Mesendoderm (in vitro differentiated cells): Measurements from ENCODE around the gene RBM34.
"Not testable (repeated sequence)": the region's sequence is repeated elsewhere in the genome, so short reads cannot be mapped to it uniquely, and the experiment has no call there.

Experiments
- DNase-seq: peaks from one replicate; pipeline ENCODE4 v3.0.0; 2013
- H2AK5ac ChIP-seq: 2 replicates; pipeline ENCODE4 v1.6.1; 2013; ENCODE audit warnings: low read length, inconsistent platforms
- H2BK120ac ChIP-seq: 2 replicates; pipeline ENCODE4 v1.6.1; 2013; ENCODE audit warnings: low read depth, mild to moderate bottlenecking, low read length, moderate library complexity, mixed read lengths
- H2BK15ac ChIP-seq: replicated peaks from 2 replicates; pipeline ENCODE4 v1.6.1; 2013; ENCODE audit warnings: low read depth, mild to moderate bottlenecking, moderate library complexity
- H2BK5ac ChIP-seq: 2 replicates; pipeline ENCODE4 v1.6.1; 2013; ENCODE audit warnings: low read length, inconsistent platforms
- H3K18ac ChIP-seq: 2 replicates; pipeline ENCODE4 v1.6.1; 2013; ENCODE audit warnings: mild to moderate bottlenecking, low read length, mixed read lengths
- H3K23ac ChIP-seq: one replicate; pipeline ENCODE4 v1.6.1; 2013; ENCODE audit warnings: low read length
- H3K27ac ChIP-seq: 2 replicates; pipeline ENCODE4 v1.5.1; 2013; ENCODE audit warnings: low read depth, mild to moderate bottlenecking, inconsistent platforms, low read length, moderate library complexity
- H3K27me3 ChIP-seq: 2 replicates; pipeline ENCODE4 v1.6.1; 2013; ENCODE audit warnings: low read length, control low read depth, mild to moderate bottlenecking, inconsistent platforms; ENCODE audit not compliant: insufficient read depth, poor library complexity
- H3K36me3 ChIP-seq: 2 replicates; pipeline ENCODE4 v1.6.1; 2013; ENCODE audit warnings: low read length, inconsistent platforms; ENCODE audit not compliant: control insufficient read depth, insufficient read depth
- H3K4ac ChIP-seq: one replicate; pipeline ENCODE4 v1.6.1; 2013; ENCODE audit warnings: low read depth, mild to moderate bottlenecking, low read length, moderate library complexity
- H3K4me1 ChIP-seq: 2 replicates; pipeline ENCODE4 v1.6.1; 2013; ENCODE audit warnings: low read depth, low read length, inconsistent platforms; ENCODE audit not compliant: control insufficient read depth
- H3K4me2 ChIP-seq: 2 replicates; pipeline ENCODE4 v1.6.1; 2013; ENCODE audit warnings: low read length
- H3K4me3 ChIP-seq: 2 replicates; pipeline ENCODE4 v1.5.1; 2013; ENCODE audit warnings: mild to moderate bottlenecking, low read length
- H3K56ac ChIP-seq: one replicate; pipeline ENCODE4 v1.6.1; 2013; ENCODE audit warnings: low read length
- H3K79me1 ChIP-seq: 2 replicates; pipeline ENCODE4 v1.6.1; 2013; ENCODE audit warnings: low read length, inconsistent platforms
- H3K79me2 ChIP-seq: 2 replicates; pipeline ENCODE4 v1.6.1; 2013; ENCODE audit warnings: mild to moderate bottlenecking, low read length; ENCODE audit not compliant: control insufficient read depth, insufficient read depth
- H3K9ac ChIP-seq: 2 replicates; pipeline ENCODE4 v1.6.1; 2013; ENCODE audit warnings: low read length, inconsistent platforms
- H4K5ac ChIP-seq: one replicate; pipeline ENCODE4 v1.6.1; 2013; ENCODE audit warnings: low read length
- H4K8ac ChIP-seq: one replicate; pipeline ENCODE4 v1.6.1; 2013; ENCODE audit warnings: low read depth, mild to moderate bottlenecking, control low read depth, low read length, moderate library complexity
- WGBS: extraction: QIAGEN DNeasy Blood & Tissue Kit; methylation state at CpG from one replicate; pipeline ENCODE4 v1.1.7; 2013; ENCODE audit warnings: low lambda C conversion rate, missing lambda C conversion rate; ENCODE audit not compliant: insufficient coverage; ENCODE audit errors: extremely low coverage; 5-methylcytosine and 5-hydroxymethylcytosine counted together

RBM34 gene

GRCh38 chr1:235176486-235176885, 15.4 kb upstream of the RBM34 start:
- no peak overlapping the region for H3K4me2 ChIP-seq
- no peak overlapping the region for H3K4ac ChIP-seq
- no peak overlapping the region for H3K27ac ChIP-seq
- H2BK5ac ChIP-seq, result no peak overlapping the region
- no peak overlapping the region for H3K4me3 ChIP-seq
- H3K9ac ChIP-seq, result no peak overlapping the region
- H3K4me1 ChIP-seq, result no peaks in the 10 kb centered on the region
- no peak overlapping the region for H3K18ac ChIP-seq
- no peak overlapping the region for H3K23ac ChIP-seq
- no peak overlapping the region for H2BK120ac ChIP-seq
- no CpG with 5 or more reads among the region's 7 CpGs for WGBS
- no peak overlapping the region for H2AK5ac ChIP-seq
- H3K36me3 ChIP-seq, result peaks cover 2% of the 10 kb centered on the region
- DNase-seq, result no peak
- H4K5ac ChIP-seq, result no peak overlapping the region
- H3K79me1 ChIP-seq, result no peaks in the 10 kb centered on the region
- H4K8ac ChIP-seq, result no peak overlapping the region
- no peaks in the 10 kb centered on the region for H3K79me2 ChIP-seq
- no peaks in the 10 kb centered on the region for H3K27me3 ChIP-seq
- H2BK15ac ChIP-seq, result no peak overlapping the region
- no peak overlapping the region for H3K56ac ChIP-seq

GRCh38 chr1:235169986-235170385, 8.9 kb upstream of the RBM34 start:
- no peak overlapping the region for H4K8ac ChIP-seq

GRCh38 chr1:235168375-235168774, 7.3 kb upstream of the RBM34 start:
- Histone ChIP-seq H3K36me3 (no peaks in the 10 kb centered on the region), H2BK15ac (no peak overlapping the region), H3K9ac (no peak overlapping the region), H4K8ac (no peak overlapping the region), H3K23ac (no peak overlapping the region), H3K27ac (no peak overlapping the region), H3K27me3 (no peaks in the 10 kb centered on the region), H2BK120ac (no peak overlapping the region), H3K79me2 (no peaks in the 10 kb centered on the region), H3K4ac (no peak overlapping the region), H3K4me1 (no peaks in the 10 kb centered on the region), H3K79me1 (no peaks in the 10 kb centered on the region), H2AK5ac (no peak overlapping the region), H4K5ac (no peak overlapping the region), H3K56ac (no peak overlapping the region), H3K4me2 (no peak overlapping the region), H3K4me3 (no peak overlapping the region), H3K18ac (no peak overlapping the region), H2BK5ac (no peak overlapping the region)
- no peak for DNase-seq
- no CpG with 5 or more reads among the region's 3 CpGs for WGBS

More at GRCh38 chr1:235169986-235170385, 8.9 kb upstream of the RBM34 start:
- Histone ChIP-seq H3K36me3 (peaks cover under 1% of the 10 kb centered on the region), H3K23ac (no peak overlapping the region), H3K79me1 (no peaks in the 10 kb centered on the region), H3K27ac (no peak overlapping the region), H3K4me3 (no peak overlapping the region), H3K4ac (no peak overlapping the region), H3K79me2 (no peaks in the 10 kb centered on the region), H3K18ac (no peak overlapping the region), H4K5ac (no peak overlapping the region), H3K27me3 (no peaks in the 10 kb centered on the region), H2BK5ac (no peak overlapping the region), H2BK15ac (no peak overlapping the region), H3K4me1 (no peaks in the 10 kb centered on the region), H3K9ac (no peak overlapping the region), H3K4me2 (no peak overlapping the region), H2AK5ac (no peak overlapping the region), H3K56ac (no peak overlapping the region), H2BK120ac (no peak overlapping the region)
- no peak for DNase-seq

GRCh38 chr1:235161685-235162327, 756 bp upstream of the RBM34 start:
- H3K79me2 ChIP-seq, result peaks cover 11% of the 10 kb centered on the region
- no peak for DNase-seq

GRCh38 chr1:235160383-235160956, 580 bp downstream of the RBM34 start:
- peak; percentile 80 for DNase-seq
- Histone ChIP-seq H3K4me3 (peak overlapping the region; percentile 99), H3K79me1 (peaks cover 6% of the 10 kb centered on the region), H2BK120ac (no peak overlapping the region), H3K18ac (peak overlapping the region; percentile 70), H3K9ac (peak overlapping the region; percentile 98), H3K4me1 (no peaks in the 10 kb centered on the region), H3K4me2 (peak overlapping the region; percentile 66), H3K36me3 (peaks cover 2% of the 10 kb centered on the region), H2BK15ac (no peak overlapping the region), H3K23ac (peak overlapping the region; percentile 89), H4K8ac (no peak overlapping the region), H3K56ac (peak overlapping the region; percentile 99), H3K27me3 (no peaks in the 10 kb centered on the region), H2AK5ac (no peak overlapping the region), H3K27ac (peak overlapping the region; percentile 80), H4K5ac (no peak overlapping the region), H3K79me2 (peaks cover 11% of the 10 kb centered on the region), H3K4ac (no peak overlapping the region), H2BK5ac (peak overlapping the region; percentile 87)
- WGBS, result no CpG with 5 or more reads among the region's 14 CpGs

More at GRCh38 chr1:235161685-235162327, 756 bp upstream of the RBM34 start:
- Histone ChIP-seq H3K4me2 (peak overlapping the region; percentile 31), H3K4me3 (peak overlapping the region; percentile 60), H3K27ac (peak overlapping the region; percentile 82), H2AK5ac (no peak overlapping the region), H2BK120ac (no peak overlapping the region), H3K56ac (peak overlapping the region; percentile 93), H3K23ac (no peak overlapping the region), H3K4ac (no peak overlapping the region), H3K36me3 (peaks cover 2% of the 10 kb centered on the region), H3K27me3 (no peaks in the 10 kb centered on the region), H3K9ac (peak overlapping the region; percentile 84), H3K4me1 (no peaks in the 10 kb centered on the region), H2BK15ac (no peak overlapping the region), H2BK5ac (no peak overlapping the region), H4K5ac (no peak overlapping the region), H3K18ac (no peak overlapping the region), H4K8ac (no peak overlapping the region), H3K79me1 (peaks cover 5% of the 10 kb centered on the region)
- no CpG with 5 or more reads among the region's 21 CpGs for WGBS

- H3K36me3 ChIP-seq, H3K4me1 ChIP-seq, H3K27me3 ChIP-seq, H3K23ac ChIP-seq, H2BK120ac ChIP-seq, H2BK15ac ChIP-seq, H3K27ac ChIP-seq, H3K4me2 ChIP-seq, H4K5ac ChIP-seq, H4K8ac ChIP-seq, H3K4me3 ChIP-seq, H3K18ac ChIP-seq, H3K4ac ChIP-seq, H3K79me1 ChIP-seq, H2BK5ac ChIP-seq, H2AK5ac ChIP-seq: not testable (repeated sequence)
- Histone ChIP-seq H3K9ac (peak overlapping the region; percentile 34), H3K79me2 (peaks cover 11% of the 10 kb centered on the region), H3K56ac (peak overlapping the region; percentile 17)
- WGBS, result no CpG with 5 or more reads among the region's 9 CpGs
- DNase-seq, result peak; percentile 13
Observed at GRCh38 chr1:235159930-235160329, 1.1 kb downstream of the RBM34 start.
